Calu3 (cell line): ENCODE results near the gene ADTRP. TPM values are rescaled to one million over a fixed set of nuclear protein-coding genes. Genes with fewer than 3 reads are reported as not detected.

Experiments used
- BruUV-seq: library from RNA; stranded (reverse); fragments of 400-500 nt; replicated peaks from 2 replicates; lab custom pipeline; 2021; lab: Mats Ljungman, UMichigan
- CTCF ChIA-PET: fragments of 300-600 bp; sonication (Branson Sonifier 250); formaldehyde crosslinking; loops from one replicate; lab custom pipeline; 2022; ENCODE audit warnings: antibody characterized with exemption; lab: Charles Lee
- DNase-seq: peaks from one replicate; pipeline ENCODE4 v3.0.0; 2022
- H3K27ac Mint-ChIP-seq: one replicate; pipeline ENCODE4 v1.8.0; 2022; ENCODE audit warnings: mixed read lengths; ENCODE audit not compliant: unreplicated experiment
- H3K27me3 Mint-ChIP-seq: one replicate; pipeline ENCODE4 v1.8.0; 2022; ENCODE audit warnings: mixed read lengths; ENCODE audit not compliant: unreplicated experiment
- H3K36me3 Mint-ChIP-seq: one replicate; pipeline ENCODE4 v1.8.0; 2022; ENCODE audit warnings: mild to moderate bottlenecking, moderate library complexity, mixed read lengths; ENCODE audit not compliant: insufficient read depth, unreplicated experiment
- H3K4me1 Mint-ChIP-seq: one replicate; pipeline ENCODE4 v1.8.0; 2022; ENCODE audit warnings: mild to moderate bottlenecking, low read depth, mixed read lengths; ENCODE audit not compliant: unreplicated experiment
- H3K4me3 Mint-ChIP-seq: one replicate; pipeline ENCODE4 v1.8.0; 2022; ENCODE audit warnings: mild to moderate bottlenecking, low read depth, moderate library complexity, mixed read lengths; ENCODE audit not compliant: unreplicated experiment
- H3K9me3 Mint-ChIP-seq: one replicate; pipeline ENCODE4 v1.8.0; 2022; ENCODE audit warnings: low read depth, mixed read lengths; ENCODE audit not compliant: unreplicated experiment
- intact Hi-C: fragments of 100-400 bp; cut with micrococcal nuclease; formaldehyde crosslinking; loops from one replicate; pipeline ENCODE4 v1.10.0; 2022; ENCODE audit not compliant: unreplicated experiment
- total RNA-seq: library from RNA; stranded (reverse); gene quantifications from 2 replicates; pipeline ENCODE4 v1.2.3, GENCODE V29; 2022
- TF ChIP-seq, protein P1 (sequence below): fragments of 200-600 bp; IDR thresholded peaks from one replicate; pipeline ENCODE4 v1.8.0; 2022; ENCODE audit warnings: antibody characterized with exemption; ENCODE audit not compliant: unreplicated experiment

Gene ADTRP
- total RNA-seq, 1 experiment from 2014 or later, result 0.54 TPM

GRCh38 chr6:11774426-11774825 lies 4.2 kb downstream of the ADTRP start:
- TF ChIP-seq, protein P1, sequence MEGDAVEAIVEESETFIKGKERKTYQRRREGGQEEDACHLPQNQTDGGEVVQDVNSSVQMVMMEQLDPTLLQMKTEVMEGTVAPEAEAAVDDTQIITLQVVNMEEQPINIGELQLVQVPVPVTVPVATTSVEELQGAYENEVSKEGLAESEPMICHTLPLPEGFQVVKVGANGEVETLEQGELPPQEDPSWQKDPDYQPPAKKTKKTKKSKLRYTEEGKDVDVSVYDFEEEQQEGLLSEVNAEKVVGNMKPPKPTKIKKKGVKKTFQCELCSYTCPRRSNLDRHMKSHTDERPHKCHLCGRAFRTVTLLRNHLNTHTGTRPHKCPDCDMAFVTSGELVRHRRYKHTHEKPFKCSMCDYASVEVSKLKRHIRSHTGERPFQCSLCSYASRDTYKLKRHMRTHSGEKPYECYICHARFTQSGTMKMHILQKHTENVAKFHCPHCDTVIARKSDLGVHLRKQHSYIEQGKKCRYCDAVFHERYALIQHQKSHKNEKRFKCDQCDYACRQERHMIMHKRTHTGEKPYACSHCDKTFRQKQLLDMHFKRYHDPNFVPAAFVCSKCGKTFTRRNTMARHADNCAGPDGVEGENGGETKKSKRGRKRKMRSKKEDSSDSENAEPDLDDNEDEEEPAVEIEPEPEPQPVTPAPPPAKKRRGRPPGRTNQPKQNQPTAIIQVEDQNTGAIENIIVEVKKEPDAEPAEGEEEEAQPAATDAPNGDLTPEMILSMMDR, result no peak
- no TSS peak for BruUV-seq
- H3K27me3 Mint-ChIP-seq, result no peaks in the 10 kb centered on the region
- peaks cover 10% of the 10 kb centered on the region for H3K36me3 Mint-ChIP-seq
- intact Hi-C loops, result no loop called here
- CTCF ChIA-PET, result interaction anchor here (0.6 kb wide), 1 partner anchor 52 kb away, joined by 3 read pairs; no protein-coding TSS in a partner anchor
- H3K9me3 Mint-ChIP-seq, result no peaks in the 10 kb centered on the region
- H3K4me3 Mint-ChIP-seq, result no peak overlapping the region
- DNase-seq, result no peak
- peaks cover 58% of the 10 kb centered on the region for H3K4me1 Mint-ChIP-seq
- no peak overlapping the region for H3K27ac Mint-ChIP-seq

DNA sequence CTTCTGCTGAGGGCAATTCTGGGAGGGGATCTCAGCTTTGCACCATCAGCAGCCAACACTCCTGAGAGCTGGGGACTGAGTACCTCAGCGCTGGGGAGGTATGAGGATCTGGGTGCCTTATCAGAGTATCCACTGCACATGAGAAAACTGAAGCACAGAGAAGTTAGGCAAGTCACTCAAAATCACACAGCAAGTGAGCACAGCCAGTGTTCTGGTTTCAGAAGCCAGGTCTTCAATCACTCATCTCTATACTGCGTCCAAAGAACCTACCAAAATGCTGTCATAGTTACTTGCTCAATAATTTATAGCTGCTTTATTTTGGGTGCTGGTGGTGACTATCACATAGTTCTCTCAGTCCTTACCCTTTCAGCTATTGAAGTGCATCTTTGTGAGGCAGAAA lies 5.0 kb downstream of the ADTRP start:
- peaks cover 10% of the 10 kb centered on the region for H3K36me3 Mint-ChIP-seq
- no peak for DNase-seq
- CTCF ChIA-PET, result no interaction called here
- H3K9me3 Mint-ChIP-seq, result no peaks in the 10 kb centered on the region
- H3K27ac Mint-ChIP-seq, result no peak overlapping the region
- H3K27me3 Mint-ChIP-seq, result no peaks in the 10 kb centered on the region
- intact Hi-C loops, result no loop called here
- H3K4me3 Mint-ChIP-seq, result no peak overlapping the region
- peaks cover 58% of the 10 kb centered on the region for H3K4me1 Mint-ChIP-seq
- TF ChIP-seq, protein P1, result no peak
- BruUV-seq, result no TSS peak

DNA sequence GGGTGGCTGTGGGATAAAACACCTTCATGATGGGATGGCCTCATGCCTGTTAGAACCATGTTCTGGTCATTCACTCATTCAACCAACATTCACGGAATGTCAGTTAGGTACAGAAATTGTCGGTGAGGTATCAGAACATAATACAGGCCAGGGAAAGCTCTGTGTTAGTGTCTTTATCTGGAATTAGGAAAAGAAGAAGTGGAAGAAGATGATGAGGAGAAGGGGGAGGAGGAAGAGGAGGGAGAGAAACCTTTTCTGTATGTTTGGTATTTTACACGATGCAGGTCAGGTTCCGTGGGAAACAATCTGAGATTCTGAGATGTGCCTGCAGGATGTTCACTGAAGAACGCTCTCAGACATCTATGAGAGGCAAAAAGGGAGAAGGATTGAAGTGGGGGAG lies 5.6 kb downstream of the ADTRP start:
- BruUV-seq, result no TSS peak
- no peak for DNase-seq
- TF ChIP-seq, protein P1, result no peak
- no peaks in the 10 kb centered on the region for H3K9me3 Mint-ChIP-seq
- H3K27ac Mint-ChIP-seq, result peak overlapping the region; percentile 65
- H3K4me1 Mint-ChIP-seq, result peaks cover 58% of the 10 kb centered on the region
- CTCF ChIA-PET, result no interaction called here
- no peak overlapping the region for H3K4me3 Mint-ChIP-seq
- peaks cover 10% of the 10 kb centered on the region for H3K36me3 Mint-ChIP-seq
- intact Hi-C loops, result no loop called here
- H3K27me3 Mint-ChIP-seq, result no peaks in the 10 kb centered on the region

- H3K27ac Mint-ChIP-seq, result peak overlapping the region; percentile 65
- intact Hi-C loops, result no loop called here
- TF ChIP-seq, protein P1, result no peak
- no TSS peak for BruUV-seq
- peak; percentile 29 for DNase-seq
- no peaks in the 10 kb centered on the region for H3K9me3 Mint-ChIP-seq
- CTCF ChIA-PET, result no interaction called here
- H3K4me3 Mint-ChIP-seq, result no peak overlapping the region
- no peaks in the 10 kb centered on the region for H3K27me3 Mint-ChIP-seq
- peaks cover 65% of the 10 kb centered on the region for H3K4me1 Mint-ChIP-seq
- peaks cover 10% of the 10 kb centered on the region for H3K36me3 Mint-ChIP-seq
Observed at GRCh38 chr6:11772109-11772825, 6.3 kb downstream of the ADTRP start.
